Naive thymus-derived CD8-positive, alpha-beta T cell (primary cell): ENCODE results near the gene IMMP2L. TPM values are rescaled to one million over a fixed set of nuclear protein-coding genes. Genes with fewer than 3 reads are reported as not detected.
A peak's percentile ranks its signal among the peaks of the same experiment; 100 is the strongest.

Experiments used
- ATAC-seq, 2 donors: fragments of 150-1000 bp; cut with Tn5 transposase in 1 of 2; sonication (Bioruptor Pico), chemical (Tn5 transposase) in 1 of 2; 1 replicate in 1 of 2; 2 replicates in 1 of 2; pipeline ENCODE4 v1.10.0; 2021; ENCODE audit warnings: mild to moderate bottlenecking in 2 of 2, moderate library complexity in 2 of 2
- POLR2A ChIA-PET: fragments of 350-600 bp; sonication (Branson Sonifier 250); formaldehyde crosslinking; loops from one replicate; lab custom pipeline; 2021; ENCODE audit warnings: antibody characterized with exemption; lab: Charles Lee
- DNase-seq, 10 donors: peaks; one replicate each; pipeline versions ENCODE4 v3.0.0 to v3.0.0-alpha.2; 2020 to 2022
- H3K27ac Mint-ChIP-seq, 10 donors: one replicate each; pipeline ENCODE4 v1.8.0; 2020 to 2022; ENCODE audit warnings: mild to moderate bottlenecking in 10 of 10, mixed read lengths in 10 of 10, moderate library complexity in 4 of 10, inconsistent platforms in 1 of 10
- H3K27me3 Mint-ChIP-seq, 5 donors: one replicate each; pipeline ENCODE4 v1.8.0; 2021 to 2022; ENCODE audit warnings: mixed read lengths in 5 of 5
- H3K36me3 Mint-ChIP-seq, 3 donors: one replicate each; pipeline ENCODE4 v1.8.0; 2020 to 2022; ENCODE audit warnings: mixed read lengths in 3 of 3, mild to moderate bottlenecking in 2 of 3, inconsistent platforms in 1 of 3
- H3K4me1 Mint-ChIP-seq, 4 donors: one replicate each; pipeline ENCODE4 v1.8.0; 2021 to 2022; ENCODE audit warnings: mixed read lengths in 4 of 4
- H3K4me3 Mint-ChIP-seq, 10 donors: one replicate each; pipeline ENCODE4 v1.8.0; 2020 to 2022; ENCODE audit warnings: mild to moderate bottlenecking in 10 of 10, mixed read lengths in 10 of 10, moderate library complexity in 6 of 10, inconsistent platforms in 1 of 10
- H3K9me3 Mint-ChIP-seq, 9 donors: one replicate each; pipeline ENCODE4 v1.8.0; 2020 to 2022; ENCODE audit warnings: mixed read lengths in 9 of 9, mild to moderate bottlenecking in 3 of 9, inconsistent platforms in 1 of 9, moderate library complexity in 1 of 9
- polyA plus RNA-seq, 3 donors: library from polyadenylated mRNA; unstranded; fragments of 300-500 nt; fragmentation: Illumina TruSeq; gene quantifications; one replicate each; pipeline ENCODE4 v1.2.3, GENCODE V29; 2021
- total RNA-seq, 8 experiments: library from RNA in 2 of 8; stranded (reverse) in 2 of 8; gene quantifications; one replicate each; pipeline ENCODE4 v1.2.3 and lab custom pipeline; 2021 to 2026

IMMP2L gene
- total and polyA plus RNA-seq, 5 experiments from 2014 or later = 17.1 to 29.1 (median 19.6) TPM

DNA sequence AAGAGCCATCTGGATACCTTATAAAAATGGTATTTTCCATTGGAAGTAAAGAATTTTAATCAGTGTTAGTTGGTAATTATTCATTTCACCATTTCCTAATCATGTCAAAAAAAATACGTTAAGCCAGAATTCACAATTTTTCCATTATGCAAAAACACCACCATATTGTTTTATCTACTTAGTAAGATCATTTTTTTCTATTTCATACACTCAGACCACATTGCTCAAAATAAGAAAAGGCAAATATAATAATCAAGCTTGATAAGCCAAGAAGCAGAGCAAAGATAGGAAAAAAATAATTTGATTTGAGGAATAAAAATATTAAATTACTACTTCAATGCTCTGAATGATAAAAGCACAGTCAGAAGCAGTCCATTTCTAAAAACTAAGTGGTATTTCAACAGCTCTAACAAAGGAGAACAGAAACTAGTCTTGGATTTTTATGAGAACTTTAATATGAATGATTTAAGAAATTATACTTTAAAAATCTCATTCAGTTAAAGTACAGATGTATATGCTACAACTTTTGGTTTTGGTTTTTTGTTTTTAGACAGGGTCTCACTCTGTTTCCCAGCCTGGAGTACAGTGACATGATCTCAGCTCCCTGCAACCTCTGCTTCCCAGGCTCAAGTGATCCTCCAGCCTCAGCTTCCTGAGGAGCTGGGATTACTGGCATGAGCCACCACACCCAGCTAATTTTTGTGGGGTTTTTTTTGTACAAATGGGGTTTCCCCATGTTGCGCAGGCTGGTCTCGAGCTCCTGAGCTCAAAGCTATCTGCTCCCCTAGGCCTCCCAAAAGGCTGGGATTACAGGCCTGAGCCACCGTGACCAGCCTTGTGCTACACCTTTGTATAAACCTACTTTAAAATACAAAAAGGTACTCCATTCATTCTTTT lies 424.7 kb downstream of the IMMP2L start:
- DNase-seq (no peak), ATAC-seq (peak; percentile 52 to 56)
- POLR2A ChIA-PET = interaction anchor here (1.3 kb wide), 1 partner anchor 7 kb away, joined by 3 read pairs; no protein-coding TSS in a partner anchor

DNA sequence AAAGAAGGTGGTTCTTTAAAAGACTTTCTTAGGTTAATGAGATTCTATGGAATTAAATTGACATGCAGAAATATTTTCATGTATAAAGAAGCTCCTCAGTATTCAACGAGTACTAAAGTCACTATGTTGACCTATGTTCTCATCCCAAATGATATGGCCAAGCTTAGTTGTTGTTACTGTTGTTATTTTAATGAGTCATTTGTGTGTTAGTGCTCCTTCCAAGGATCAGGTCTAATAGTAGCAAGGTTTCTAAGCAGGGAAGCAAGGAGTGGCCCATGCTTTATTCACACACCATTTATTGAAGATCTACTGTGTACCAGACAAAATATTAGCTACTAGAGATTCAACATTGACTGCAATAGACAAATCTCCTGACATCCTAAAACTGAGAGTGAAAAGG lies 429.5 kb downstream of the IMMP2L start:
- POLR2A ChIA-PET = interaction anchor here (1.2 kb wide), 1 partner anchor 10 kb away, joined by 3 read pairs; no protein-coding TSS in a partner anchor
- DNase-seq (no peak), ATAC-seq (no peak)
- peaks cover 0 to 24% (median 2%) of the 10 kb centered on the region in 9 donors for H3K9me3 Mint-ChIP-seq
- no peak overlapping the region for H3K4me3 Mint-ChIP-seq
- H3K27me3 Mint-ChIP-seq = no peaks in the 10 kb centered on the region
- no peak overlapping the region for H3K27ac Mint-ChIP-seq
- peaks cover 0 to 4% (median 0%) of the 10 kb centered on the region in 3 donors for H3K36me3 Mint-ChIP-seq
- H3K4me1 Mint-ChIP-seq = peaks cover 2 to 8% (median 5%) of the 10 kb centered on the region in 4 donors

More for the DNA sequence above, 424.7 kb downstream of the IMMP2L start:
- peak overlapping the region in 7 of 10 donors; percentile 6 to 83 (median 63) for H3K27ac Mint-ChIP-seq
- no peaks in the 10 kb centered on the region for H3K36me3 Mint-ChIP-seq
- no peaks in the 10 kb centered on the region for H3K27me3 Mint-ChIP-seq
- peaks cover 0 to 2% (median 0%) of the 10 kb centered on the region in 9 donors for H3K9me3 Mint-ChIP-seq
- peak overlapping the region in 7 of 10 donors; percentile 29 to 61 (median 38) for H3K4me3 Mint-ChIP-seq
- peaks cover 12 to 28% (median 22%) of the 10 kb centered on the region in 4 donors for H3K4me1 Mint-ChIP-seq

DNA sequence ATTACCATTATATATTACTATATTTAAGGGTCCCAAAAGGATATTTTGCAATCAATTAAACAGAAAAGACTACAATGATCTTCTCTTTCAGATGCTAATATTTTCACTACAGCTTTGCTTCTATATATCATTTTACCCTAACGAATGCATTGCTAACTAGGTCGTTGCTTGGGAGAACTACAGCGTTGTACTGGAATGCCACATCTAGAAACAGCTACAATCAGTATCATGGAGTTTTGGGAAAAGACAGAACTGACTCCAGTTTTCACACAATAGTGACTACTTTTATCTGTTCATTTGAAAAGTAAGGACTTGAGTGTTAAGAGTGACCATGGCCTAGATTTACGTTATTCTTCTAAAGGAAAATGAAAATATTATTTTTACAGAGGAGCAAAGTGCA lies 432.9 kb downstream of the IMMP2L start:
- Mint-ChIP-seq H3K9me3 (peaks cover 0 to 44% (median 6%) of the 10 kb centered on the region in 9 donors), H3K4me1 (peaks cover 0 to 5% (median 0%) of the 10 kb centered on the region in 4 donors), H3K36me3 (peaks cover 4 to 13% (median 9%) of the 10 kb centered on the region in 3 donors), H3K27ac (peak overlapping the region in 1 of 10 donors; percentile 25), H3K27me3 (no peaks in the 10 kb centered on the region), H3K4me3 (no peak overlapping the region)
- POLR2A ChIA-PET = no interaction called here
- DNase-seq = no peak
- ATAC-seq = no peak

DNA sequence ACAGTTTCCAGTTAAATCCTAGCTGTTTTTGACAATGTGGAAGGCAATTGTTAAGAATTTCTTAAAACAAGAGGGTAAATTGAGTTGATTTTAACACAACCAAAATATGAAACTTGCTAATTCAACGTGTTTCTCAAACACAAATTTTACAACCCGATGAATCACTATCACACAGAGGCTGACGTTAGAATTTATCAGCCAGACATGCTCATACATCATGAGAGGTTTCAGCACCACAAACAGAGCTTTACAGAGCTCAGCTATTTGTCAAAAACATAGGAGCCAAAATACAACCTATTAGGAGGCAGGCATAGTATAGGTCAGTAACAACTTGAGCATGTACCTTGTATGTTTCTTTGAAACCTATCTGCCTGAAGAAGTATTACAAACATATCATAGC lies 435.3 kb downstream of the IMMP2L start:
- ATAC-seq = no peak
- H3K4me3 Mint-ChIP-seq = no peak overlapping the region
- POLR2A ChIA-PET = no interaction called here

DNA sequence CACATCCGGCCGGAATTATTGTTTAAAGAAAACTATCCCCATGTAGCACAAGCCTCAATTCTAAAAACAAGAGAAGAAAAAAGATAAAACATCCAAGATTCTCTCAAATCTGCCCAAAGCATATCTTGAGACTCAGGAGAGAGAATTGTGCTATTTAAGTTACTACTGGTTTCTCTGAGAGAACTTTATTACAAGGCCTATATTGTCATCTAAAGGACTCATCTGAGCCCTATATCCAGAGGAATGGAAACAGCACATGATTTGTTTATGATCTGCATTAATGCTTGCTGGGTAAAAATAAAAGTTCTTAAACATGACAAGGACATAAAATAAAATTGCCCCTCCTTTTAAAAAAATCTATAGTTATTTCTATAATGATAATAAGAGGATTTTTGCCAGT lies 446.3 kb downstream of the IMMP2L start:
- Mint-ChIP-seq H3K27me3 (no peaks in the 10 kb centered on the region), H3K4me3 (peak overlapping the region in 1 of 10 donors; percentile 13), H3K36me3 (peaks cover 36 to 96% (median 83%) of the 10 kb centered on the region in 3 donors), H3K9me3 (peaks cover 0 to 27% (median 9%) of the 10 kb centered on the region in 9 donors), H3K27ac (peak overlapping the region in 8 of 10 donors; percentile 22 to 78 (median 54)), H3K4me1 (peaks cover 11 to 44% (median 24%) of the 10 kb centered on the region in 4 donors)
- ATAC-seq (no peak), DNase-seq (no peak)
- POLR2A ChIA-PET = interaction anchor here (1.1 kb wide), 1 partner anchor 10 kb away, joined by 4 read pairs; no protein-coding TSS in a partner anchor

More for the DNA sequence above, 435.3 kb downstream of the IMMP2L start:
- Mint-ChIP-seq H3K27ac (no peak overlapping the region), H3K9me3 (peaks cover 0 to 61% (median 16%) of the 10 kb centered on the region in 9 donors), H3K27me3 (no peaks in the 10 kb centered on the region), H3K4me1 (no peaks in the 10 kb centered on the region), H3K36me3 (peaks cover 22 to 32% (median 24%) of the 10 kb centered on the region in 3 donors)
- no peak for DNase-seq

DNA sequence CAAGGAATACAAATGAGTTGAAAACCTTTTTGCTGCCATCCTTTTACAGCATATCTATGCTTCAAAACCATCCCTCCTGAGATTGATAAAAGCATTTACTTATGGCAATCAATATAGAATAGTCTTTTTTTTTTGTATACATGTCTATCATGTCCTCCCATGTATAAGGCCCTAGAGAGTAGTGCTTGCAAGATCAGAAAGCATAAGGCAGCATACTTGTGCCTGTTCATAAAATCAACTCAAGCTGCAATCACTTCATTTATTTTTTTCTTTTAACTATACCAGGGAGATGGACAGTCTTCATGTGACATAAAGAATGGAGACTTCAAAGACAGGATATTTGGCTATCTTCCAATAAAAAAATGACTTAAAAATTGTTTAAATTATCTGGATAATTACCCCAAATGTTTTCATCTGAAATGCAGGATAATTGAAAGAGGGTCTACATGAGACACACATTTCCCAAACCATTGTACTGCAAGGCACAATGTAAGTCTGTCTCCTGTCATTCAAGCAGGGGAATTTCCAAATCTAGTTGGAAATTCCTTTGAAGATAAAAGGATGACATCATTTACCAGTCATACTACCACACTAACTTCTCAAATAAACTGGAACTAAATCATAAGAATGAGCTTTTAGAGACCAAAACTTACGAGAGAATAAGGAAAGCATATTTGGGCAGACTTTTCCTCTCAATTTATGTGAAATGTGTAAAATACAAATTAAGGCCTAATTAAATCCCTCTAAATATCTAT lies 448.9 kb downstream of the IMMP2L start:
- POLR2A ChIA-PET = no interaction called here
- no peak for DNase-seq
- peak overlapping the region in 1 of 10 donors; percentile 27 for H3K4me3 Mint-ChIP-seq
- H3K4me1 Mint-ChIP-seq = peaks cover 13 to 46% (median 32%) of the 10 kb centered on the region in 4 donors
- H3K27ac Mint-ChIP-seq = peak overlapping the region in 8 of 10 donors; percentile 9 to 87 (median 38)
- peaks cover 0 to 7% (median 0%) of the 10 kb centered on the region in 9 donors for H3K9me3 Mint-ChIP-seq
- H3K27me3 Mint-ChIP-seq = no peaks in the 10 kb centered on the region
- H3K36me3 Mint-ChIP-seq = peaks cover 15 to 94% (median 73%) of the 10 kb centered on the region in 3 donors
- ATAC-seq = peak; percentile 56 to 67

DNA sequence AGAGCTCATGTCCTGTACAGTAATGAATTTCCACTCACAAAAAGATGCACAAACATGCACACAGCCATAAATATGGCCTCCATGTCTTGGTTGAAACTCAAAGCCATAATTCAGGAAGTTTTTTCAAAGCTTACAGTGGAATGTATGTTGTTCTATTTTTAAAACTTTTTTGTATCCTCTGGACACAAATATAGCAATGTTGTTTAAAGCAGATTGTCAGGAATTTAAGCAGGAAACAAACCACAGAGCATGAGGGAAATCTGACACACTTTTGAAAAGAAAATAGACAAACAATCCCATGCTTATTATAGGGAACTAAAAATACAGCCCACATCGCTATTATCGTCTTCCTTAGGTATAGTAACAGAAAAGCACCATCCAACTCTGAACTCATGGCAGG lies 449.9 kb downstream of the IMMP2L start:
- H3K4me3 Mint-ChIP-seq = no peak overlapping the region
- H3K27ac Mint-ChIP-seq = peak overlapping the region in 9 of 10 donors; percentile 13 to 87 (median 46)
- peaks cover 13 to 48% (median 36%) of the 10 kb centered on the region in 4 donors for H3K4me1 Mint-ChIP-seq
- POLR2A ChIA-PET = no interaction called here
- peaks cover 0 to under 1% (median 0%) of the 10 kb centered on the region in 9 donors for H3K9me3 Mint-ChIP-seq
- DNase-seq = no peak
- no peak for ATAC-seq
- H3K27me3 Mint-ChIP-seq = no peaks in the 10 kb centered on the region
- peaks cover 13 to 92% (median 65%) of the 10 kb centered on the region in 3 donors for H3K36me3 Mint-ChIP-seq

DNA sequence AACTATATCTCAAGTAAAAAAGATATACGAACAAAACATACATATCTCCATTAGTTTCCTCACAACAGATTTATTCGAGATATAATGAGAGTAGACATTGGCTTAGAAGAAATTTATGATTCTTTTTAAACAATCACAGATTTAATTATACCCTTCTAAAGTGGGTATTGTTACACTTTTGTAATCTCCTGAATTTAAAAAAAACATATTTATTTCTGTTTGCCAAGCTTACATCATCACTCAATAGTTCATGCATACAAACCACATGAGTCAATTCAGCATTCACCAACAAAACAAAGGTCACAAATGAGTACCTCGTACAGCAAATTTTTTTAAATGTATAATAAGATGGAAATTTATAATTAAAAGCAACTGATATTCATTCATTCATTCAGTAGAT lies 453.8 kb downstream of the IMMP2L start:
- no peaks in the 10 kb centered on the region for H3K9me3 Mint-ChIP-seq
- ATAC-seq = no peak
- peak overlapping the region in 1 of 10 donors; percentile 8 for H3K4me3 Mint-ChIP-seq
- H3K36me3 Mint-ChIP-seq = peaks cover 17 to 91% (median 42%) of the 10 kb centered on the region in 3 donors
- H3K27ac Mint-ChIP-seq = peak overlapping the region in 1 of 10 donors; percentile 67
- POLR2A ChIA-PET = interaction anchor here (0.7 kb wide), 1 partner anchor 21 kb away, joined by 4 read pairs; no protein-coding TSS in a partner anchor
- no peaks in the 10 kb centered on the region for H3K27me3 Mint-ChIP-seq
- peaks cover 27 to 69% (median 62%) of the 10 kb centered on the region in 4 donors for H3K4me1 Mint-ChIP-seq
- DNase-seq = no peak

DNA sequence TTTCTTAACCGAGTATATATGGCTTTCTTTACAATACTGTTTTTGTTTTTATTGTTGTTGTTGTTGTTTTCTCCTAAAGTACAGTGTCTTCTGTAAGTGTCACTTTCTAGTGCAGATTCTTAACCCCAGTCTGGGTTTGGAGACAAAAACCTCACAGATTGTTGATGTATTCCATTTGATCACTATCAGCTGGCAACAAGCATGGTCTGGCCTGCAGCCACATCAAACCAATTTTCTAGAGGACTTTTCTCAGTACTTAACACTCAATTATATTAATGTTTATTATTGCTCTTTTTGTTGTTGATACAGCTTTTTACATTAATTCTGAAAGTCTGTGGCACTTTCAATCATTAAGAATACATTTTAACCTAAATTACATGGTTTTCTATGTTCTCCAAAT lies 454.3 kb downstream of the IMMP2L start:
- ATAC-seq (no peak), DNase-seq (no peak)
- peak overlapping the region in 6 of 10 donors; percentile 14 to 67 (median 26) for H3K27ac Mint-ChIP-seq
- no peaks in the 10 kb centered on the region for H3K9me3 Mint-ChIP-seq
- H3K4me1 Mint-ChIP-seq = peaks cover 27 to 69% (median 62%) of the 10 kb centered on the region in 4 donors
- POLR2A ChIA-PET = no interaction called here
- no peaks in the 10 kb centered on the region for H3K27me3 Mint-ChIP-seq
- H3K4me3 Mint-ChIP-seq = peak overlapping the region in 2 of 10 donors; percentile 5 to 24
- H3K36me3 Mint-ChIP-seq = peaks cover 18 to 91% (median 42%) of the 10 kb centered on the region in 3 donors

DNA sequence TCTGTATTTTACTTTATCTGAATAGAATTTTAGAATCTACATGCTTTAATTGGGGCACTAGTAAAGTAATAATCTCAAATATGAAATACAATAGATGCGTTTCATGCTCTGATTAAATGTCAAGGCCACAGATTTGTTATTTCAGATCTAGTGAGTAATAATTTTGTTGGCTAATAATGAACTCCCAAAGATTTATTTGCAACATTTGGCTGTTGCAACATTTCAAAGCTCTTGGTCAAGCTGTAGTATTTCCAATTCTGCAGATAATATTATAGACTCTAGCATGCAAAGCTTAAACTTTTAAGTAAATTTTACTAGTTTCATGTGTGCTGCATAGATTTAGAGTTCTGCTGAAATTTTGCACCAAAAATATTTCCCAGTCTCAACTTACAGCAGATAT lies 454.7 kb downstream of the IMMP2L start:
- no peaks in the 10 kb centered on the region for H3K27me3 Mint-ChIP-seq
- DNase-seq = no peak
- peaks cover 25 to 68% (median 61%) of the 10 kb centered on the region in 4 donors for H3K4me1 Mint-ChIP-seq
- H3K36me3 Mint-ChIP-seq = peaks cover 18 to 90% (median 38%) of the 10 kb centered on the region in 3 donors
- POLR2A ChIA-PET = no interaction called here
- peak overlapping the region in 6 of 10 donors; percentile 9 to 55 (median 22) for H3K27ac Mint-ChIP-seq
- peak overlapping the region in 1 of 10 donors; percentile 5 for H3K4me3 Mint-ChIP-seq
- no peaks in the 10 kb centered on the region for H3K9me3 Mint-ChIP-seq
- no peak for ATAC-seq

DNA sequence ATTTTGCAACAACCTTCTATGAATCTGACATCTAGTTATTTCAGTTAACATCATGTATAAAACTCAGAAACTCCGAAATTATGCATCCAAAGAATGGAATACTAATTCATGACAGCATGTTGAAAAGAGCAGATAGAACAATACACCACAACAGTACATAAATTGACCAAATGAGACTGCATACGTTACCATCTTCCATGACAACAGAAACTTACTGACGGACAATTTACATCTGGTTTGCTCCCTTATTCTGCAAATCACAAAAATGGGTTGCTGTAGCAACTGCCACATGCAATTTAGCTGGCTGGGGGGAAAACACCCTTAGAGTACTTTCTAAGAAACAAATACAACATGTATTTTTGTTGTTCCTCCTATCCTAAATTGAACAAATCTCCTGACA lies 457.0 kb downstream of the IMMP2L start:
- ATAC-seq (no peak), DNase-seq (no peak)
- peak overlapping the region in 9 of 10 donors; percentile 10 to 86 (median 41) for H3K27ac Mint-ChIP-seq
- no peaks in the 10 kb centered on the region for H3K27me3 Mint-ChIP-seq
- H3K4me3 Mint-ChIP-seq = peak overlapping the region in 3 of 10 donors; percentile 29 to 58 (median 45)
- H3K4me1 Mint-ChIP-seq = peaks cover 24 to 69% (median 66%) of the 10 kb centered on the region in 4 donors
- POLR2A ChIA-PET = interaction anchor here (1.3 kb wide), 1 partner anchor 22 kb away, joined by 3 read pairs; no protein-coding TSS in a partner anchor
- peaks cover 21 to 91% (median 35%) of the 10 kb centered on the region in 3 donors for H3K36me3 Mint-ChIP-seq
- no peaks in the 10 kb centered on the region for H3K9me3 Mint-ChIP-seq

DNA sequence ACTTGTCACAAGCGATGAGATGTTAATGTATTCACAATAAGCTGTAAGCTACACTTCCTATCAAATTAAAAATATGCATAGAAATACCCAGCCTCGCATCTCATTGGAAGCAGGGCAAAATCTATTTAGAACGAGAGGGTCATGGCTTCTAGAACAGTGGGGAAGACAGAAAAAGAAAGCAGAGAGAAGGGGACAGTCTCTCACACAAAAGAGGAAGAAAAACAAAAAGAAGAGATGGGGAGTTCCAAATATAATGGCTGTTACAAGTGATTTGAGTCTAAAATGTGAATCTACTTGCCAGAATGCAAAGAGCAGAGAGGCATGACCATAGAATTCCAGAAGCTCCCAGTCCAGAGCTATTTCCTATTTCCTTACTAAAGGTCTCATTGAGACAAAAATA lies 457.6 kb downstream of the IMMP2L start:
- POLR2A ChIA-PET = interaction anchor here (1.3 kb wide), 1 partner anchor 21 kb away, joined by 3 read pairs; no protein-coding TSS in a partner anchor
- DNase-seq (no peak), ATAC-seq (no peak)
- peaks cover 21 to 90% (median 31%) of the 10 kb centered on the region in 3 donors for H3K36me3 Mint-ChIP-seq
- peak overlapping the region; percentile 29 to 86 (median 66) for H3K27ac Mint-ChIP-seq
- H3K9me3 Mint-ChIP-seq = no peaks in the 10 kb centered on the region
- H3K4me1 Mint-ChIP-seq = peaks cover 24 to 68% (median 65%) of the 10 kb centered on the region in 4 donors
- H3K4me3 Mint-ChIP-seq = peak overlapping the region in 7 of 10 donors; percentile 5 to 61 (median 29)
- no peaks in the 10 kb centered on the region for H3K27me3 Mint-ChIP-seq
